Stimulated activated CD4-positive, alpha-beta T cell treated with anti-CD3 and anti-CD28 coated beads, Interleukin-1b, Interleukin-23, amount 100 ng/mL, for 4 hours (primary cell): ENCODE data around the gene SNAP47.

Experiments used
- DNase-seq, 2 donors: peaks; one replicate each; pipeline ENCODE4 v3.0.0-alpha.2; 2020; ENCODE audit warnings: low read depth in 2 of 2

SNAP47 gene

DNA sequence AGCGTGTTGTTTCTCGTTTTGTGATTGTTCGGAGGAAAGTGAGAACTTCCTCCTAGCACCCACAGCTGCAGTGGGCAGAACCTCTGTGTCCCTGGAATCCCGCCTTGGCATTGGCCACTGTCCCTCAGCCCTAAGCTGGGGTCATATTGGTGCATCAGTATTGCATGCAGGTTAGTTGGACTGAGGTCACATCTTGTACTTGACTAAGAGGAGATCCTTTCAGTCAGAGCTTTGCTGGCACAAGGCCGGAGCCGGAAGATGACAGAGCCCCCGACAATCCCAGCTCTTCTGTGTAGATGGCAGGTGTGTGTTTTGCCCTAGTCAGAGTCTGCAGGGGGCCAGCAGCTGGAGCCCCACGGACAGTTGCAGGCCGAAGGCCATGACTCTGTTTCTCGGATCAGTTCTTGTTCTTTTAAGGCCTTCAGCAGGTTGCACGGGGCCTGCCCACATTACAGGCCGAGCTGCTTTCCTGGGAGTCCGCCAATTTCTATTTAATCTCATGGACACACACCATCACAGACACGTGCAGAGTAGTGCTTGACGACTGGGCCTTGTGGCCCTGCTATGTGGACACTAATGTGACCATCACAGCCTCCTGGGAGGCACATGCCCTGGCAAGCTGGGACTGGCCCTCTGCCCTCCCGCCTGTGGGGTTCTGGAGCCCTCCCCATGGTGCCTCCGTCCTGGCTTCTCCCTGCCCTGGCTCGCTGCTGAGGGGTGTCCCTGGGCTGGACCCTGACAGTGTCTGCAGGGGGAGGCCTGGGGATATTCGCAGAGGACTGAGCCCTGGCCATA lies 14.9 kb downstream of the SNAP47 start:
- DNase-seq = no peak

DNA sequence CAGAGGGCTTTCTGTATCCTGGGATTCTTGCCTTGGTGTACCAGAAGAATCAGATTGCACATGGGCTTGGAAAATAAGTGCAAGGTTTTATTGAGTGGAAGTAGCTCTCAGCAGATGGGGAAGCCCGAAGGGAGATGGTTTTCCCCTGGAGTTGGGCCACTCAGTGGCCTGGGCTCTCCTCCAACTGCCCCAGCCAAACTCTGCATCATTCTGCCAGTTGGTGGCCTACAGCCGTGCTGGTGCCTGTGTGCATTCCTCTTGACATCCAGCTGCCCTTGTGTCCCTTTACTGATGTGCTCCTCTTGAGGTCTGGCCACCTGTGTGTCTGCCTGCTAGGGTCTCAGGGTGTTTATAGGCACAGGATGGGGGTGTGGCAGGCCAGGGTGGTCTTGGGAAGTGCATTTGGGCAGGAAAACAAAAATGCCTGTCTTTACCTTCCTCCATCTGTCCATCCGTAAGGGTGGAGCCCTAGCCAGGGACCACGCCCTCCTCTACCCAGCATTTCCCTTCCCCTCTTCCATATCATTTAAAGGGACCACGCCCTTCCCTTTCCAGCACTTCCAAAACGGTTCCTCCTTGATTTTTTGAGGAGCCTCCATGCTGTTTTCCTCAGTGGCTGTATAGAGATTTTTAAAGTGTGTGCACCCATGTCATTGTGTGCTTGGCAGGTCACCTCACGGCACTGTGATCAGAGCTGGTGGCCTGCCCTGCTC lies 18.9 kb downstream of the SNAP47 start:
- no peak for DNase-seq

DNA sequence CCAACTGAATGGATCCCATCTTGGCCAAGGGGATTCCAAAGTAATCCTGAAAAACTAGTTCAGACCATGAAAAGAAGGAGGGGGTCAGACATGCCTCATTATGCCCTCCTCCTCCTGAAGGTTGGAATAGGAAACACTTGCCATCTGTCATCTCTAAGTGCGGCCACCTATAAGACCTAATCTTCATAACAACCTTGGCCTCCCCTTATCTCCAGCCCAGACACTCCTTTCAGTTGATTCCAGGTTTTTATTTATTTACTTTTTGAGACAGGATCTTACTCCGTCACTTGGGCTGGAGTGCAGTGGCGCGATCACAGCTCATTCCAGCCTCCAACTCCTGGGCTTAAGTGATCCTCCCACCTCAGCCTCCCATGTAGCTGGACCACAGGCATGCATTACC lies 19.7 kb downstream of the SNAP47 start:
- no peak for DNase-seq

DNA sequence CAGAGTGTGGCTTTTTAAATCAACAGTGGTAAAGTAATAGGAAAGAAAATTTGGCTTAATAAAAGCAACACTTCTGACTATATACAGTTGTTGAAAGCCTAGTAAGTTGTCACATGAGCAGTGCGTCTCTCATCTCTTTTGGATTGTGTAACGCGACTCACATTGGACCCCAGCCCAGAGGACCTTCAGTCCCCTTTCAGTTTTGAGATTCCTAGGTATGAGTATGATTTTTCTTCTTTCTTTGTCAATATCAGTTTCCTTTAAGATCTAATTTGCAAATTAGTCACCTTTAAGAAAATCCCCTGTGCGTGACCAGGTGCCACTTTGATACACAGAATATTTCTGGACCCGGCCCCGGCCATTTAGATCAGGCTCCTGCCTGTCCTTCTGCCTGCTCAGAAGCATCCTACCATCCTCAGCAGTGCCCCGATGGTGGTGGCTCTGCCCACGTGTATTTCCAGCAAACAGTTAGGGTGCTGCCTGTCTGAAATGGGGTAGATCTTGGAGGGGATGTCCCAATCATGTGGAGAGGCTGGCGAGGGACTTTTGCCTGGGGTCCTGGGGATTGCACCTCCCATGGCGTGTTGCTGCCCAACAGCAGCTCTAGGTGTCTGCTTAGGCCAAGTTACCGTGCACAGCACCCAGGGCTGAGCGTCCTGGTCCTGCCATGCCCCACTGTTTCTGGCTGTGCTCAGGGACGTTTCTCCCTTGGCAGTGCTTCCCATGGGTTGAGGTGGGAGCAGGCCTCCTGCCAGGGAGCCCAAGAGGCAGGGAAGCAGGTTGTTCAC lies 21.1 kb downstream of the SNAP47 start:
- DNase-seq = no peak

DNA sequence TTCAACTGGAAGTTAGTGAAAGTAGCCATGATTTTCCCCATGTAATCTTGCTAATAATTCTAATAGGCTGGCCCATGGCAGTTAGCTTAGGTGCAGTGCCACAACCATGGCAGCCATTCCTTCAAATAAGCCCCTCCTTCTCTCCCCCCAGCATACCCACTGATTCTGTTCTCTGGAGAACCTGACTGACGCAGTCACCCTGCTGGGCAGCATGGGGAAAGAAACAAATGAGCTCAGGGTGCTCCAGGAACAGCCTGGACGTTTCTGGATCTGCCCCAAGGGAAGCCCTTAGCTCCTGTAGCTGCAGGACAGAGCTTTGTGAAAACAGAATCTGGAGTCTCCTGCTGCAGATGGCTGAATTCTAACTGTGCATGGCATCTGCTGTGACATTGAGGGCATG lies 22.5 kb downstream of the SNAP47 start:
- DNase-seq = no peak

DNA sequence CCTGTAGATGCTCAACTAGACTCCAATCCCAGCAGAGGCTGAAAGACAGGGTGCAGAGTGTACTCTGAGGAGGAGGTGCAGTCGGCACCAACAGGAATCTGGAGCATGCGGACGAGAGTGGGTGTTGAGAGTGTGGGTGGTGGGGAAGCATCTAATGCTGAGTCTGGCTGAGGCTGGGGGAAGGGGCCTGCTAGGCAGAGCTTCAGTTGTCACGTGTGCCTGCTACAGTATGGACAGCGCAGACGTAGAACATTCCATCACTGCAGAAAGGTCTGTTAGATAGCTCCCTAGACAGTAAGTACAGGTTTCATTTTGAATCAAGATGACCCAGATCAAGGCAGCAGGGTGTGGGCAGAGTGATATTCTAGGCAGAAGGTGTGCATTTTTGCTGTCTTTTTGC lies 23.1 kb downstream of the SNAP47 start:
- no peak for DNase-seq

DNA sequence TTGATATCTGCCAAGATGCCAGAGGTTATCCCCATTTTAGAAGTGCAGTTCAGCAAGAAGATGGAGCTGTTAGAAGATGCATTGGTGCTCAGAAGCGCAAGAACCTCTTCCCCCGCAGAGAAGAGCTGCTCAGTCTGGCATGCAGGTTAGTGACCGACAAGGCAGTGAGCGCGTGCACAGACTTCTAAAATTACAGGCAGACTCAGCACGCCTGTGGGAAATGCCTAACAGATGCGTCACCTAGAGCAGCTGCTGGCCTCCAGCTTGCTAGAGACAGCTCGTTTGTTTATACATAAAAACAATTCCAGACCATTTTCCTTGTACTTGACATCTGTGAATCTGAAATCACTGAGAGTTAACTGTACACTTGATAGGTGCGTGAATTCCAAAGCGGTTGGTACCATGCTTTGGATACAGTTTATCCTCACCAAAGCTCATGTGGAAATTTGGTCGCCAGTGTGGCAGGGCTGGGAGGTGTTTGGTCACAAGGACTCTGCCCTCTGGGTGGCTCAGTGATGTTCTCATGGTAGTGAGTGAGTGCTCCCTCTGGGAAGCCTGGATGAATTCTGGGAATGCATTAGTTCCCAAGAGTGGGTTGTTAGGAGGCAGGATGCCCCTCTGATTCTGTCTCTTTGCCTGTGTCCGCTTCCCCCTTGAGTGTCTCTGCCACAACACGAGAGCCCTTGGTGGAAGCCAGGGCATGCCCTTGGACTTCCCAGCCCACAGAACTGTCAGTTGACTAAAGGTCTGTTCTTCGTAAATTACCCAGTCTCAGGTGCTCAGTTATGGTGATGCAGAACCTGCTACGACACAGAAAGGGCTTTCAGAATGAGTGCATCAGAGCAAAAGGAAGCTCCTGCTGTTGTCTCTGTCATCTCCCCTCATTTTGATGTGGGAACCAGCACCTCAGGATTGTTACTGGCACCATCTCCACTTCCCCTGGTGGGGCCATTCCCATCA lies 24.4 kb downstream of the SNAP47 start:
- DNase-seq = no peak

DNA sequence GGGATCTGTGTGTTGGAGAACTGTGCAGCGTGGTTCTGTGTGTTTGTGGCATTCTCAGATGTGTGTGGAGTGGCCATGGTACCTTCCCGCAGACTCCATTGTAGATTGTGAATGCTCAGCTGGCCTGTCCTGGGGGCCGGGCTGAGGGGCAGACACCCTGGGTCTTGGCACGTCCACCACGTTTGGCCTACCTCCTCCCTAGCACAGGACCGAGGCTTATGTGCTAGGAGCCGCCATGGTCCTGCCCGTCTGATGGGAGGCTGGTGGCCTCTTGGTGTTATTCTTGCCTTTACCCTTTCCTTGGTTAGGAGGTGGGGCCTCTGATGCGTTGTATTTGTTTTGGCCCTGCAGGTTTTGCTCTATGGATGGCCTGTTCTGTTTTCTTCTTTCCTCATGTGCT lies 25.1 kb downstream of the SNAP47 start:
- DNase-seq = no peak

DNA sequence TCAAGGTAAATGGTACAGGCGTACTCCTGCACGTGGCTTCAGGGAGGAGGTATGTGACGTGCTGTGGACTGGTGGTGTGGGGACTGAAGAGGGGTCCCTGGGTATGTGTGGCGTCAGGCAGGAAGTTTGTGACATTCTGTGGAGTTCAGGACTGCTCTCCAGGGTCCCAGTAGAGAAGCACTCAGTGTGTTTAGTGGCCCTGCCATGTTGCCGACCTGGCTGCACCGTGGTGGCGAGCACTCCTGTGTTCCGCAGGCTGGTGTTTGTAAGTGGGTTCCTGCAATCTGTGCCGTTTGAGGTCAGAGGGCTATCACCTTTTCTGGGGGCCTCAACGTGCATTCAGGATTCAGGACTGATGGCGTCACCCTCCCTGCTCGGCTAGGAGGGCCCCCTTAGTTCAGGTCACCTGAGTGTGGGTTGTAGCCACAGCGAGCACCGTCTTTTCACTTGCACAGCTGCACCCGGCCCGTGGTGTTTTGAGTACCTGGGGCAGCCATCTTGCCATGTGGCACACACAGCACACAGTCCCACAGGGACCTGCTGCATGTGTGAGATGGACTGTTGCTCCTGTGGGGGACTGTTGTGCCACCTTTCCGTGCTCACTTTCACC lies 26.5 kb downstream of the SNAP47 start:
- DNase-seq = no peak

DNA sequence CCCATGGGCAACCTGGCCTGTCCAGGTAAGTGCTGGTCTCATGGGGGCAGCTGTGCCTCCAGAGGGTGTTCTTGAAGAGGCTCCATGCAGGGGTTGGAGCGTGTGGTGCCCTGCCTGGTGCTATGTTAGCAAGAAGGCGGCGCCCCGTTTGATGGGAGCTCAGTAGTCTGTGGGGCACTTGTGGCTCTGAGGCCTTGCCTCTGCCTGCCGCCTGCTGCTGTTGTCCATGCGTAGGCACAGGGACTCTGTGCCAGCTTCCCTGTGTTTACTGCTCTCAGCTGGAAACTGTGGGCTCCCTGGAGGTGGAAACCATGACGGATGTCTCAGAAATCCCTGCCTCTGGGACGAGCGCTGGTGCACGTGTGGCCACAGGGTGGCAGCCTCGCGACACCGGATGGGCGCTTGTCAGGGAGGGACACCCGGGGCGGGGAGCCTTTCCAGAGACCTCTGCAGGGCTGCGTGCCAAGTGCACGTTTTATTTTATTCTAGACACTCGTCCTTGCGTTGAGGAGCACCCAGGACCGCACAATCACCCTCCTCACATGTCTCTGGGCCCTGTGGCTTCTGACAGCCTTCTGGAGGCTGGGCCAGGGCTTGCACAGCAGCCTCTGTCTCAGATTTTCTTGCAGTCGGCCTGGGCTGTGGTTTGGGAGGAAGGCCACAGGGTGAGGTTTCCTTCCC lies 27.1 kb downstream of the SNAP47 start:
- peak; percentile 74 to 78 for DNase-seq

DNA sequence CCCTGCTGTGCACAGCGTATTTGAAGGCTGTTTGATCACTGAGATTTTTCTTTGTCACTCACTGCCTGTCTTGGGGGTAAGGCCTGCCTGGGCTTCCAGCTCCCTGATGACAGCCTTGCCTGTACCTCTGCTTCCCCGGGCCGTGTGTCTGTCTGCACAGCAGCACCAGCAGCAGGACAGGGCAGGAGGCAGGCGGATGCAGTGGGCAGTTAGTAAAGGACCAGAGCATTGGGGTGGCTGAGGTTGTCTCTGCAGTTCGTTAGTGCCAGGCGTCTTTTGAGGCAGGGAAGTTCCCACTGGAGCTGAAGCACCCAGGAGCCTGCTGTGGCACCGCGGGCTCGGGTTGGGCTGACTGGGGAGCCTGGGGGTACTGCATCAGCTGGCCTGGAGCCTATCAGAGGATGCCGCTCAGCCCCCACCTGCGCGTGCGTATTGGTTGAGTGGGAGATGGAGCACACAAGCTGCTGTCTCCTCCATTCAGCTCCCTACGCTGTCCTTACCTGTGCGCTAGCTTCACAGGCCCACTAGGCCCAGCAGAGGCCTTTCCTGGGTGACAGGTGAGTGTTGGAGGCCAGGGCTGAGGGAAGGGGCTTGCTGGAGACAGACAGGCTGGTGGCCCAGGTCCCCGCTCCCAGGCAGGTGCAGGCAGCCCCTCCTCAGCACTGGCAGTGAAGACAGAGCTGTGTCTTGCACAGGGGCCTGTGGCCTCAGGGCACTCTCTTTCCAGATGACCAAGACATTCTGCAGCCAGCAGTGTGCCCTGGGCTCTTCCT lies 28.2 kb downstream of the SNAP47 start:
- DNase-seq = no peak

DNA sequence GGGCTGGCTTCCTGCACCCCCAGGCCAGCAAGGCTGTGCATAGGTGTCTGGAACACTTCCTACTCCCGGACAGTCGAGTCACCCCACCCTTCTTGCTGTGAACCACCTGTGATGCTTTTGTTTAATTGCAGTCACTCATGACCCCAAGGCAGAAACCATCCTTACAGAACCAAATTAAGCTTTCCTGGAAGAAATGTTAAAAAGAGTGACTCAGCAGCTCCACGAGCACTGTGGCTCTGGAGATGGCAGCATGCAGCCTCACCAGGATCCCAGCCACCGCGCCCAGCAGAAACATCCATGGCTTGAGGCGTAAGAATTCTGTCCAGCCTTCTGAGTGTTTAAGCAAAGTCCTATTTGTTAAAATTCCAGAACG lies 28.8 kb downstream of the SNAP47 start:
- DNase-seq = no peak

DNA sequence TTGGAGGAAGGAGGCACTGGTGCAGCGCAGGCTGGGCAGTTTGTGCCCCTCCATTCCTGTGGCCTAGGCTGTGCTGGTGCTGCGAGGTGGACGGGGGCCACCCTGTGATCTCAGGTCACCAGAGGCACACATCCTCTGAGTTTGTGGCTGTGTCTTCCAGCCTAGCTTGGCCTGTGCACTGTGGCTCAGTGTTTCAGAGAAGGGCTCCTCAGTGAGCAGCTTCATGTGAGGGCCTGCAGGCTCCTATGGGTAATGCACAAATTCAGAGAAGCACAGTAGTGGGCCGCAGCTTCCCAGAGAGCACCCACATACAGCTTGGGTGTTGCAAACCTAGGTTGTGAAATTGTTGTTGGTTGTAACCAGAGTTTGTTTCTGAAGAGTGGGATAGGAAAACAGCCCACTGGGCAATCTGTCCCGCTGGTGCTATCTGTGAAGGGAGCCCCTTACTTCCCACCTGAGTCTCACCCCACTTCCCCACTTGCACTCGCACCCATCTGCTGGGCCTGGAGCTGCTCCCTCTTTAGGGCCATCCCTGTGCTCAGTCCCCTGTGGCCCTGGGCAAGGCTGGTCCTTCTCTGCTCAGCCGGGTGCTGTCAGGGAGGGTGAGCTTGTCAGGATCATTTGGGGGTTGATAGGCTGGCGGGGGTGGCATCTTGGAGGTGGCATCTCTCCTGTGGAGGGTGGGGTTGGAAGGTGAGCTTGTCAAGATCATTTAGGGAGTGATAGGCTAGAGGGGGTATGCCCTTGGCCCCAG lies 30.2 kb downstream of the SNAP47 start:
- no peak for DNase-seq

DNA sequence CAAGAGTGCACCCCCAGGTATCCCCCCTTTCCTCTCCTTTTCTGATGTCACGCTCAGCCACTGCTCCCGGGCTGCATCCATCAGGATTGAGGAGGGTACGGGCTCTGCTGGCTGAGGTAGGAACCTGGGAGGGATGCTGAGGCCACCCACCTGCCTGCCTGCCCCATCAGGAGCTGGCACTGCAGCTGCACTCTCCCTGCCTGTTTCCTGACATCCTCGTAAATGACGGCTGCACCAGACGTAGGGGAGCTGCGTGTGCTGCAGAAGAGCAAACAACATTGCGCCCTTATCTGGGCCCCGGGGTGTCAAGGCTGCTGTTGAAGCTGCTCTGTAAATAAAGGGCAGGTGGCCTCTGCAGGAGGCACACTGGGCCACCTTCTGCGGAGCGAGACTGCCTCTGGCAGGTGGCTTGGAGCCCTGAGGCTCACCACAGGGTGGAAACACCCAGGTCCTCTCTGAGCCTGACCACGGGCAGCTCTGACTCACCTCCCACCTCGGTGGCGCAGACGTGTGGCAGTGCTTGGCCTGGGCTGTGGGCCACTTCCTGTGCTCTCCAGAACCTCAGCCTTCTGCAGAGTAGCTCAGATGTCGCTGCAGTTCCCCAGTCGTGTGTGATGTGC lies 30.9 kb downstream of the SNAP47 start:
- DNase-seq = peak in 1 of 2 donors; percentile 24

DNA sequence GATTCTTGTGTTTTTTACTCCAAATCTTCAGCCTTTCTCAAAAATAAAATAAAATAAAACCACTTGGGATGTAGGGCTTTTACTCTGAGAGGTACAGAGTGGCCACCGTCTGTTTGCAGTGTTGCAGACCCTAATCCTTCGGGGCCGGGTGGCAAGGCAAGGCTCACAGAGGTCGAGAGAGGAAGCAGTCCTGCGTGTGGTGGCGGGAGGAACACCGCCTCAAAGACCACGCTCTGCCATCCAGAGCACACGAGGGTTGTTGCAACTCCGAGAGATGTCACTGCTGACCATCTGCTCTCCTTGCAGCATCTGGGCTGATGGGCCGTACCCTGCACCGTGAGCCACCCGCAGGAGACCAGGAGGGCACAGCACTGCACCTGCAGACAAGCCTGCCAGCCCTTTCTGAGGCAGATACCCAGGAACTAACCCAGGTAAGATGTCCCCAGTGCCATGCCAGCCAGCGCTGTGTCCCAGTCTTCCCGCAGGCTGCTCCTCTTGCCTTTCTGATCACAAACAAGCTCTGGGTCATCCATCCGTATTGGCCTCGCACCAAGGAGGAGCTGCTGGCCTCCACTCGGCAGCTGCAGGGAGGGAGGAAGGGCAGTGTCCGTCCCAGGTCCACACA lies 31.5 kb downstream of the SNAP47 start:
- DNase-seq = no peak

DNA sequence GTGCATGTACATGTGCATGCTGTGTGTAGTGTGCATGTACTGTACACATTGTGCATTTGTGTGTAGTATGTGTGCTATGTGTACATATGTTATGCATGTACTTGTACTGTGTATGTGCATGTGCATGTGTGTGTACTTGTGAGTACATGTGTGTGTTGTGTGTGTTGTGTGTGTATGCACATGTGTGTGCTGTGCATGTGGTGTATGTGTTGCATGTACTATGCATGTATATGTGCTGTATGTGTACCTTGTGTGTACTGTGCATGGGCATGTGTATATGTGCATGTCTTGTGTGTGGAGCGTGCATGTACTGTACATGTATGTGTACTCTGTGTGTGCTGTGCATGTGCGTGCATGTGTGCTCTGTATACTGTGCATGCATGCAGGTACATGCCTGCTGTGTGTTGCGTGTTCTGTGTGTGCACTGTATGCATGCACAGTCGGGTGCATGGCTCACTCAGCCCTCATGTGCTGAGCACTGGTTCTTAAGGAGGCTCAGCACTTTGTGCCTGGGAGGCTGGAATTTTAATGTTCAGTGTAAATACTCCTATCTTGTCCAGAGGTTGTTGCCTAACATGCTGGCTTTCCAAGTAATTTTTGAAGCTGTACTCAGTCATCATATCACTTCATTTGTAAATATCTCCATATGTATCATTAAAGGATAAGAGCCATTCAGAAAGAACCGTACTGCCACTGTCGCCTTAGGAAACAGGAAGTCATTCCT lies 32.3 kb downstream of the SNAP47 start:
- DNase-seq = no peak

DNA sequence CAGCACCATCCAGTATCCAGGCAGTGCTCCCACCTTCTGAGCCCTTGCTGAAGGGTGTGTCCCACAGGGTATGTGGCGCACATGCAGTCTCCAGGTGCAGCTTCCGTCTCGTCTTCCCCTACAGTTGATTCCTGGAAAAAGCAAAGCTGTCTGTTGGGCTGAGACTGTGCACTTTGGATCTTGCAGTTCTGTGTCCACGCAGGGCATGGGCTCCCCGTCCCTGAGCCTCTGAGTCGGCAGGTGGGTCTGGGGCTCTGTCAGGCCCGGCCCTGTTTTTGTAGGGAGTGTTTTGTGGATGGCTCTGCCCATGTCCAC lies 32.8 kb downstream of the SNAP47 start:
- DNase-seq = no peak

DNA sequence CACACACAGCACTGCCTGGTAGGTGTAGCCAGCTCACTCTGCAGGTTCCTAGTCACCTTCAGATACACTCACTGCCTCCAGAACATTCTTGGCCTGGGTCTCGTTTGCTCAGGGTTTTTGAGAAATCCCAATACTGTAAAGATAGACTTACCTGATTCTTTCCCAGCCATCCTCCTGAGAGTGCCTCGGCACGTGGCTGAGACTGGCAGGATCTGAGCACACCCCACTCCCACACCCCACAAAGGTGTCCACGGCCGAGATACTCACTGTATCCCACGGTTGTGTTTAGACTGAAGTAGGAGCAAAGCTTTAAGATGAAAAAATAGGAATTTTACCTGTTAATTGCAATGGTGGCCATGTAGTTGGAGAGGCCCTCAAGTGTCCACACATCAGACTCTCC lies 33.4 kb downstream of the SNAP47 start:
- DNase-seq = no peak
